GM12878 (cell line): ENCODE data around the gene NSG1. TPM values are rescaled to one million over a fixed set of nuclear protein-coding genes. Genes with fewer than 3 reads are reported as not detected.

Source experiments
- ATAC-seq: fragments of 200-7000 bp; cut with Tn5 transposase; 3 replicates; pipeline ENCODE4 v1.9.1; 2020; ENCODE audit warnings: mild to moderate bottlenecking, moderate library complexity
- BruUV-seq: library from RNA; stranded (reverse); fragments of 400-500 nt; replicated peaks from 2 replicates; lab custom pipeline; 2021; lab: Mats Ljungman, UMichigan
- CTCF ChIA-PET: fragments of 300-600 bp; sonication (Branson Sonifier 250); formaldehyde crosslinking; extraction: SDS; loops from one replicate; lab custom pipeline; 2021; ENCODE audit warnings: inconsistent platforms; lab: Yijun Ruan, JAX
- POLR2A ChIA-PET: fragments of 350-600 bp; formaldehyde crosslinking; extraction: SDS; loops from one replicate; lab custom pipeline; 2021; ENCODE audit warnings: inconsistent platforms; lab: Charles Lee
- RAD21 ChIA-PET: fragments of 300-600 bp; sonication (Branson Sonifier 250); formaldehyde crosslinking; loops from one replicate; lab custom pipeline; 2023; ENCODE audit warnings: antibody characterized with exemption; ENCODE audit not compliant: unreplicated experiment; lab: Charles Lee
- SMC1A ChIA-PET: fragments of 300-600 bp; sonication (Branson Sonifier 250); formaldehyde crosslinking; loops from one replicate; lab custom pipeline; 2023; ENCODE audit not compliant: unreplicated experiment, uncharacterized antibody; lab: Charles Lee
- DNase-seq: peaks from one replicate; pipeline ENCODE4 v3.0.0-alpha.2; 2011; ENCODE audit warnings: low read depth, low spot score
- FAIRE-seq: peaks from 3 replicates; lab custom pipeline; 2011; peaks lifted over from hg19 to GRCh38; lab: Jason Lieb, UNC
- H2AFZ ChIP-seq: 2 replicates; pipeline ENCODE4 v1.6.0; 2011; ENCODE audit warnings: low read depth, low read length, control low read depth; ENCODE audit not compliant: control insufficient read depth
- H3K27ac ChIP-seq: 2 replicates; pipeline ENCODE4 v1.5.1; 2011; ENCODE audit warnings: control low read depth; ENCODE audit not compliant: control insufficient read depth, insufficient read depth
- H3K27me3 ChIP-seq, 2 experiments: replicated peaks in 1 of 2; 2 replicates each; pipeline versions ENCODE4 v1.6.0 to v1.6.1; 2011; ENCODE audit warnings: low read length in 1 of 2; ENCODE audit not compliant: control insufficient read depth in 2 of 2, insufficient read depth in 2 of 2
- H3K36me3 ChIP-seq, 2 experiments: 2 replicates each; pipeline ENCODE4 v1.5.1; 2011; ENCODE audit warnings: low read length in 1 of 2; ENCODE audit not compliant: control insufficient read depth in 2 of 2, insufficient read depth in 2 of 2
- H3K4me1 ChIP-seq: 2 replicates; pipeline ENCODE4 v1.6.1; 2011; ENCODE audit warnings: mild to moderate bottlenecking, low read length, moderate library complexity, mixed read lengths; ENCODE audit not compliant: control insufficient read depth, insufficient read depth
- H3K4me2 ChIP-seq: 2 replicates; pipeline ENCODE4 v1.6.0; 2011; ENCODE audit warnings: control low read depth; ENCODE audit not compliant: control insufficient read depth, insufficient read depth
- H3K4me3 ChIP-seq: fragments of 200-600 bp; sonication (generic); 2 replicates; pipeline ENCODE4 v1.5.1; 2016
- H3K79me2 ChIP-seq: 2 replicates; pipeline ENCODE4 v1.6.0; 2011; ENCODE audit warnings: low read length; ENCODE audit not compliant: control insufficient read depth, insufficient read depth
- H3K9ac ChIP-seq: 2 replicates; pipeline ENCODE4 v1.8.0; 2011; ENCODE audit warnings: low read length, control low read depth, mixed read lengths; ENCODE audit not compliant: control insufficient read depth, insufficient read depth
- H3K9me3 ChIP-seq: replicated peaks from 3 replicates; pipeline ENCODE4 v1.5.1; 2011; ENCODE audit warnings: mild to moderate bottlenecking, low read length; ENCODE audit not compliant: control insufficient read depth, insufficient read depth
- H4K20me1 ChIP-seq: 2 replicates; pipeline ENCODE4 v1.6.0; 2011; ENCODE audit not compliant: control insufficient read depth, insufficient read depth
- CBFB ChIP-seq: IDR thresholded peaks from 2 replicates; pipeline ENCODE4 v1.6.1; 2016; ENCODE audit warnings: antibody characterized with exemption, low read depth
- CEBPB ChIP-seq, 2 experiments: fragments of 150-350 bp in 1 of 2; IDR thresholded peaks; 2 replicates each; pipeline ENCODE4 v1.6.1; 2012 to 2014; ENCODE audit warnings: low read depth in 2 of 2, low read length in 2 of 2, borderline replicate concordance in 1 of 2, inconsistent platforms in 1 of 2
- CHD1 ChIP-seq: IDR thresholded peaks from 2 replicates; pipeline ENCODE4 v1.6.1; 2012; ENCODE audit warnings: low read depth, low read length, improper control_type of control experiment
- CHD4 ChIP-seq: fragments of 200-600 bp; sonication (generic); IDR thresholded peaks from 2 replicates; pipeline ENCODE4 v1.6.1; 2016; ENCODE audit warnings: mild to moderate bottlenecking
- CREB1 ChIP-seq: IDR thresholded peaks from 2 replicates; pipeline ENCODE4 v1.6.1; 2012; ENCODE audit warnings: low read depth, mild to moderate bottlenecking, inconsistent platforms
- CTCF ChIP-seq, 3 experiments: IDR thresholded peaks in 2 of 3; conservative IDR thresholded peaks in 1 of 3; 2 replicates each; pipeline ENCODE4 v1.5.1; 2011; ENCODE audit warnings: low read depth in 3 of 3, low read length in 3 of 3, mild to moderate bottlenecking in 3 of 3, control low read depth in 2 of 3, moderate library complexity in 2 of 3, inconsistent platforms in 1 of 3, mixed read lengths in 1 of 3; ENCODE audit not compliant: control insufficient read depth in 2 of 3, insufficient read depth in 1 of 3; ENCODE audit errors: extremely low read depth in 1 of 3
- DPF2 ChIP-seq: fragments of 450-650 bp; IDR thresholded peaks from 2 replicates; pipeline ENCODE4 v1.6.1; 2017; ENCODE audit warnings: mild to moderate bottlenecking
- EGR1 ChIP-seq, 2 experiments: IDR thresholded peaks; 1 replicate in 1 of 2; 2 replicates in 1 of 2; pipeline ENCODE4 v1.6.1; 2011 to 2012; ENCODE audit warnings: low read depth in 2 of 2, low read length in 2 of 2, borderline replicate concordance in 1 of 2, mild to moderate bottlenecking in 1 of 2, moderate library complexity in 1 of 2
- IKZF2 ChIP-seq, 2 experiments: fragments of 450-650 bp; IDR thresholded peaks; 2 replicates each; pipeline ENCODE4 v1.6.1; 2017; ENCODE audit warnings: mild to moderate bottlenecking in 2 of 2, moderate library complexity in 2 of 2
- NR2C1 ChIP-seq: fragments of 450-650 bp; IDR thresholded peaks from 2 replicates; pipeline ENCODE4 v1.6.1; 2017; ENCODE audit warnings: antibody characterized with exemption, mild to moderate bottlenecking, moderate library complexity
- POLR2A ChIP-seq: IDR thresholded peaks from 2 replicates; pipeline ENCODE4 v1.6.1; 2011; ENCODE audit warnings: low read depth, mild to moderate bottlenecking, low read length
- POLR2AphosphoS5 ChIP-seq: IDR thresholded peaks from 2 replicates; pipeline ENCODE4 v1.6.1; 2011; ENCODE audit warnings: mild to moderate bottlenecking, low read length, inconsistent platforms
- RUNX3 ChIP-seq: IDR thresholded peaks from 2 replicates; pipeline ENCODE4 v1.6.1; 2012; ENCODE audit warnings: low read length, inconsistent platforms
- SIN3A ChIP-seq: IDR thresholded peaks from 2 replicates; pipeline ENCODE4 v1.6.1; 2012; ENCODE audit warnings: low read depth, low read length, improper control_type of control experiment
- SIX5 ChIP-seq: IDR thresholded peaks from 2 replicates; pipeline ENCODE4 v1.6.1; 2011; ENCODE audit warnings: mild to moderate bottlenecking, low read depth, low read length, moderate library complexity; ENCODE audit not compliant: severe bottlenecking
- SMC3 ChIP-seq: IDR thresholded peaks from 2 replicates; pipeline ENCODE4 v1.6.1; 2011; ENCODE audit warnings: low read length, improper control_type of control experiment, borderline replicate concordance
- SREBF2 ChIP-seq: IDR thresholded peaks from 2 replicates; pipeline ENCODE4 v1.6.1; 2012; ENCODE audit warnings: mild to moderate bottlenecking, low read length
- SUPT20H ChIP-seq: IDR thresholded peaks from 2 replicates; pipeline ENCODE4 v1.6.1; 2011; ENCODE audit warnings: low read depth, mild to moderate bottlenecking, low read length, moderate library complexity, borderline replicate concordance; ENCODE audit not compliant: control insufficient read depth
- WGBS: methylation state at CpG from one replicate; pipeline ENCODE4 v1.1.6; 2016; ENCODE audit warnings: low lambda C conversion rate; ENCODE audit not compliant: insufficient replicate concordance, insufficient coverage; ENCODE audit errors: missing lambda C conversion rate; 5-methylcytosine and 5-hydroxymethylcytosine counted together
- in situ Hi-C: fragments of 300-500 bp; cut with MboI; formaldehyde crosslinking; loops from 9 replicates; pipeline ENCODE4 v1.14.3; 2018; ENCODE audit warnings: mixed read lengths
- intact Hi-C: fragments of 100-400 bp; cut with micrococcal nuclease; formaldehyde crosslinking; loops from one replicate; pipeline ENCODE4 v1.14.2; 2022; ENCODE audit not compliant: unreplicated experiment
- polyA plus RNA-seq, 11 experiments: library from polyadenylated mRNA; depleted of rRNA in 4 of 11; unstranded in 6 of 11; stranded (reverse) in 5 of 11; fragments of >200 nt; fragmentation: Nextera tagmentation in 4 of 11; fragmentation: Illumina TruSeq in 1 of 11; extraction: Ambion mirVana in 4 of 11; extraction: Trizol in 1 of 11; gene quantifications; 1 replicate in 1 of 11; 2 replicates in 10 of 11; pipeline versions ENCODE4 v1.2.1 to v1.2.3, GENCODE V29; 2011 to 2016; ENCODE audit warnings: inconsistent platforms in 2 of 11, missing spikeins in 2 of 11, low read depth in 1 of 11
- total RNA-seq, 4 experiments: library from RNA; depleted of rRNA in 3 of 4; stranded (reverse); fragments of >200 nt in 3 of 4; fragmentation: Illumina TruSeq in 1 of 4; extraction: Trizol in 1 of 4; gene quantifications; 2 replicates each; pipeline versions ENCODE4 v1.2.1 to v1.2.3, GENCODE V29; 2013 to 2021
- TF ChIP-seq, protein P1 (sequence below): IDR thresholded peaks from 2 replicates; pipeline ENCODE4 v1.6.1; 2011; ENCODE audit warnings: borderline replicate concordance, low read depth, mild to moderate bottlenecking, moderate library complexity, mixed read lengths, low read length; ENCODE audit not compliant: insufficient read depth; ENCODE audit errors: extremely low read length

Gene NSG1
- total and polyA plus RNA-seq, 10 of the 15 experiments (the other 5 are each of a cell fraction or from before 2014, with no cell fraction given) = 0.03 to 0.19 (median 0.10) TPM; not detected in 5

DNA sequence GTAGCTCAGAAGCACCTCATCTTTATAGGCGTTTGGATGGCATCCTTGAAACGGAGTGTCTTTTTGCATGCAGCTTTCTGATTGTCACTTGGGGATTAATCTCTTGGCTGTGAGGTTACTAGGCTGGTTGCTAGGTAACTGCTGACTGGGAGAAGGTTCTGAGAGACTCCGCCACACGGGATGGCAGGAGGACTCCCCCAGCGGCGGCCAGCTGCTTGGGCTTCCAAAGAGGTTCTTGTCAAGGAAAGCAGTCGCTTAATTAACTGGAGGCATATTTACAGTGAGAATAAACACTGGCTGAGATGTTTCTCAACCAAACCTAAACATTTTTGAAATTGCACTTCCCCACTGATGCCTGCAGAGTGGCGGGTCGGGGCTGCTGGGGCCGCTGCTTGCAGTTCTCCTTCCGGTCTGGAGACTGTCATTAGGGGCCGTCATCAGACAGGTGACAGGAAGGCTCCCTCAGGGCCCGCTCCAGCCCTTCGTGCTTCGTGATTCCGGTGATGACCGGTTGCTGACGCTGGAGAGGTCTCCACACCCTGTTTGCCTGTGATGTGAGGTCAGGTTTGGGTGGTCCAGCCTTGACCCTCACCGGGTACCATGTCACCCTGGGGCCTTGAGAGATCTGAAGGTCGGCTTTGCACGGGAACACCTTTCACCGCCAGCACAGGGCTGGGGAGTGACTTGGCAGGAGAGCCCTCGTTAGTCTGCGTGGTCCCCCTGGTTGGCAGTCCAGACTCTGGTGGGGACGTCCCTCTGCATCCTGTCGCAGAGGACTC is 9.1 kb downstream of the NSG1 start (continued):
- TF ChIP-seq IKZF2 (IDR thresholded peaks at IDR 0.05) (no peak), POLR2A (0 out of 2 replicates have a peak, but pooled peaks have one; percentile 24), CEBPB (IDR thresholded peaks at IDR 0.05; ENCODE audit: borderline replicate concordance in 1 of 2, low read depth in 2 of 2, low read length in 2 of 2) (no peak), EGR1 (IDR thresholded peaks at IDR 0.05; ENCODE audit: borderline replicate concordance in 1 of 2, low read depth in 2 of 2, low read length in 2 of 2) (no peak), NR2C1 (no peak)
- TF ChIP-seq, all 136 proteins: peak for 4

- DNase-seq (no peak), FAIRE-seq (no peak), ATAC-seq (no peak)
- no TSS peak for BruUV-seq
- ChIA-PET CTCF (no interaction called here), POLR2A (no interaction called here), RAD21 (no interaction called here), SMC1A (no interaction called here)
- no peak overlapping the region for H3K4me3 ChIP-seq
- no peak overlapping the region for H3K4me2 ChIP-seq
- no peaks in the 10 kb centered on the region for H3K79me2 ChIP-seq
- H3K9ac ChIP-seq = no peak overlapping the region
- in situ Hi-C loops (no loop called here), intact Hi-C loops (no loop called here)
- H3K27ac ChIP-seq = no peak overlapping the region
- H3K27me3 ChIP-seq = no peaks in the 10 kb centered on the region
- H3K9me3 ChIP-seq = no peaks in the 10 kb centered on the region
- H4K20me1 ChIP-seq = no peaks in the 10 kb centered on the region
- H3K36me3 ChIP-seq = no peaks in the 10 kb centered on the region
- 65% methylated on average over 19 of the region's 19 CpGs for WGBS
- H3K4me1 ChIP-seq = no peaks in the 10 kb centered on the region
- no peak overlapping the region; the same call in 1 of the 2 replicates for H2AFZ ChIP-seq
- no peak for TF ChIP-seq CHD4
- no peak for TF ChIP-seq SREBF2
- no peak for TF ChIP-seq CTCF (IDR thresholded peaks at IDR 0.05 in 2 of 3, conservative IDR thresholded peaks at IDR 0.05 in 1 of 3; ENCODE audit: control insufficient read depth in 2 of 3, extremely low read depth in 1 of 3, insufficient read depth in 1 of 3, low read depth in 3 of 3, low read length in 3 of 3)
- TF ChIP-seq POLR2AphosphoS5 = no peak
- no peak for TF ChIP-seq EGR1 (IDR thresholded peaks at IDR 0.05; ENCODE audit: borderline replicate concordance in 1 of 2, low read depth in 2 of 2, low read length in 2 of 2)
- no peak for TF ChIP-seq CREB1
- TF ChIP-seq DPF2 = no peak
- TF ChIP-seq, protein P1, sequence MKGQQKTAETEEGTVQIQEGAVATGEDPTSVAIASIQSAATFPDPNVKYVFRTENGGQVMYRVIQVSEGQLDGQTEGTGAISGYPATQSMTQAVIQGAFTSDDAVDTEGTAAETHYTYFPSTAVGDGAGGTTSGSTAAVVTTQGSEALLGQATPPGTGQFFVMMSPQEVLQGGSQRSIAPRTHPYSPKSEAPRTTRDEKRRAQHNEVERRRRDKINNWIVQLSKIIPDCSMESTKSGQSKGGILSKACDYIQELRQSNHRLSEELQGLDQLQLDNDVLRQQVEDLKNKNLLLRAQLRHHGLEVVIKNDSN = no peak
- TF ChIP-seq SMC3 = no peak
- TF ChIP-seq SIX5 = no peak
- no peak for TF ChIP-seq CBFB
- no peak for TF ChIP-seq SIN3A
- TF ChIP-seq CHD1 = no peak
- TF ChIP-seq RUNX3 = no peak
- TF ChIP-seq SUPT20H = no peak
Observed at GRCh38 chr4:4396628-4397440, 9.9 kb downstream of the NSG1 start.
